K562 (cell line): ENCODE results near the gene LDB1. TPM values are rescaled to one million over a fixed set of nuclear protein-coding genes. Genes with fewer than 3 reads are reported as not detected.

ENCODE experiments used
- ATAC-seq: fragments of 200-7000 bp; cut with Tn5 transposase; 3 replicates; pipeline ENCODE4 v1.9.1; 2020; ENCODE audit warnings: moderate library complexity
- BruUV-seq: library from RNA; stranded (reverse); fragments of 400-500 nt; replicated peaks from 2 replicates; lab custom pipeline; 2021; lab: Mats Ljungman, UMichigan
- CTCF ChIA-PET: fragments of 300-600 bp; formaldehyde crosslinking; extraction: SDS; loops from one replicate; lab custom pipeline; 2021; ENCODE audit warnings: low intra/inter-chr PET ratio; lab: Yijun Ruan, JAX
- POLR2A ChIA-PET: fragments of 300-600, 350-650 bp; sonication (Branson Sonifier 250); formaldehyde crosslinking; extraction: SDS; loops from one replicate; lab custom pipeline; 2021; ENCODE audit warnings: antibody characterized with exemption, inconsistent platforms; lab: Yijun Ruan, JAX
- DNase-seq, 4 experiments: peaks; one replicate each; pipeline versions ENCODE4 v3.0.0 to v3.0.0-alpha.2; 2011 to 2018; ENCODE audit warnings: low spot score in 3 of 4, mixed read lengths in 3 of 4; ENCODE audit errors: extremely low read depth in 1 of 4
- FAIRE-seq: peaks from 2 replicates; lab custom pipeline; 2011; peaks lifted over from hg19 to GRCh38; lab: Jason Lieb, UNC
- H2AFZ ChIP-seq: 2 replicates; pipeline ENCODE4 v1.6.0; 2011; ENCODE audit warnings: low read depth, low read length, control low read depth, inconsistent platforms
- H3K27ac ChIP-seq: fragments of 200-600 bp; 3 replicates; pipeline ENCODE4 v1.8.0; 2011; ENCODE audit warnings: low read depth, mild to moderate bottlenecking, control low read depth, inconsistent platforms, low read length, moderate library complexity, mixed read lengths; ENCODE audit errors: extremely low read depth
- H3K27me3 ChIP-seq, 2 experiments: fragments of 300-600 bp in 1 of 2; 2 replicates in 1 of 2; 3 replicates in 1 of 2; pipeline versions ENCODE4 v1.6.0 to v1.8.0; 2011; ENCODE audit warnings: inconsistent platforms in 2 of 2, low read length in 2 of 2, mild to moderate bottlenecking in 1 of 2, mixed read lengths in 1 of 2, moderate library complexity in 1 of 2; ENCODE audit not compliant: control insufficient read depth in 2 of 2, insufficient read depth in 2 of 2
- H3K36me3 ChIP-seq: fragments of 300-600 bp; 3 replicates; pipeline ENCODE4 v1.8.0; 2011; ENCODE audit warnings: mild to moderate bottlenecking, low read length, inconsistent platforms; ENCODE audit not compliant: control insufficient read depth, insufficient read depth
- H3K4me1 ChIP-seq, 2 experiments: fragments of 200-600 bp in 1 of 2; replicated peaks in 1 of 2; 2 replicates in 1 of 2; 3 replicates in 1 of 2; pipeline versions ENCODE4 v1.5.1 to v1.8.0; 2011; ENCODE audit warnings: inconsistent platforms in 2 of 2, low read length in 2 of 2, mild to moderate bottlenecking in 1 of 2, mixed read lengths in 1 of 2, moderate library complexity in 1 of 2; ENCODE audit not compliant: control insufficient read depth in 2 of 2, insufficient read depth in 2 of 2
- H3K4me2 ChIP-seq: 2 replicates; pipeline ENCODE4 v1.6.1; 2011; ENCODE audit warnings: low read length, control low read depth, inconsistent platforms, mixed read lengths; ENCODE audit not compliant: insufficient read depth
- H3K4me3 ChIP-seq: fragments of 200-600 bp; sonication (generic), shearing (Covaris generic); 2 replicates; pipeline ENCODE4 v1.5.1; 2016; ENCODE audit warnings: control low read depth, inconsistent platforms
- H3K79me2 ChIP-seq: fragments of 200-600 bp; 3 replicates; pipeline ENCODE4 v1.8.0; 2011; ENCODE audit warnings: low read length, inconsistent platforms; ENCODE audit not compliant: control insufficient read depth, insufficient read depth
- H3K9ac ChIP-seq, 2 experiments: 2 replicates each; pipeline versions ENCODE4 v1.6.0 to v1.6.1; 2011; ENCODE audit warnings: low read depth in 2 of 2, low read length in 2 of 2, control low read depth in 1 of 2, inconsistent platforms in 1 of 2, mild to moderate bottlenecking in 1 of 2, mixed read lengths in 1 of 2; ENCODE audit not compliant: insufficient read depth in 1 of 2
- H3K9me1 ChIP-seq: one replicate; pipeline ENCODE4 v1.6.0; 2011; ENCODE audit warnings: inconsistent platforms, mild to moderate bottlenecking, low read length, moderate library complexity; ENCODE audit not compliant: control insufficient read depth, insufficient read depth
- H3K9me3 ChIP-seq: replicated peaks from 2 replicates; pipeline ENCODE4 v1.5.1; 2011; ENCODE audit warnings: low read depth, low read length, inconsistent platforms; ENCODE audit not compliant: control insufficient read depth, insufficient read depth
- H4K20me1 ChIP-seq: replicated peaks from 2 replicates; pipeline ENCODE4 v1.6.1; 2011; ENCODE audit warnings: low read length, inconsistent platforms, mixed read lengths; ENCODE audit not compliant: control insufficient read depth, insufficient read depth
- BCL6 ChIP-seq: fragments of 250-450 bp; sonication (Bioruptor Pico); IDR thresholded peaks from 2 replicates; pipeline ENCODE4 v1.4.0; 2020
- BMI1 ChIP-seq: fragments of 150-350 bp; IDR thresholded peaks from 2 replicates; pipeline ENCODE4 v1.6.1; 2014; ENCODE audit warnings: low read length
- C11orf30 ChIP-seq: fragments of 450-650 bp; IDR thresholded peaks from 2 replicates; pipeline ENCODE4 v1.6.1; 2016; ENCODE audit warnings: low read depth, mild to moderate bottlenecking
- FOXJ3 ChIP-seq: sonication (generic); formaldehyde crosslinking; IDR thresholded peaks from 2 replicates; pipeline ENCODE4 v1.4.0; 2020; ENCODE audit warnings: mild to moderate bottlenecking, missing genetic modification reagents
- FOXK1 ChIP-seq: sonication (generic); formaldehyde crosslinking; IDR thresholded peaks from 2 replicates; pipeline ENCODE4 v1.8.0; 2022; ENCODE audit warnings: missing genetic modification reagents, mild to moderate bottlenecking, borderline replicate concordance
- FOXK2 ChIP-seq, 2 experiments: fragments of 450-650 bp; IDR thresholded peaks in 1 of 2; conservative IDR thresholded peaks in 1 of 2; 2 replicates each; pipeline ENCODE4 v1.6.1; 2016; ENCODE audit warnings: low read depth in 2 of 2, mild to moderate bottlenecking in 1 of 2
- KLF13 ChIP-seq: fragments of 450-650 bp; IDR thresholded peaks from 2 replicates; pipeline ENCODE4 v1.6.1; 2016; ENCODE audit warnings: missing genetic modification characterization, low read depth, mild to moderate bottlenecking, missing compliant biosample characterization, moderate library complexity, borderline replicate concordance
- MAFF ChIP-seq: IDR thresholded peaks from 2 replicates; pipeline ENCODE4 v1.6.1; 2012; ENCODE audit warnings: low read length, improper control_type of control experiment
- MIER1 ChIP-seq: fragments of 450-650 bp; IDR thresholded peaks from 2 replicates; pipeline ENCODE4 v1.6.1; 2016; ENCODE audit warnings: antibody characterized with exemption, mild to moderate bottlenecking, low read depth
- MTA1 ChIP-seq: fragments of 450-650 bp; IDR thresholded peaks from 2 replicates; pipeline ENCODE4 v1.6.1; 2017; ENCODE audit warnings: borderline replicate concordance
- POLR2B ChIP-seq: fragments of 450-650 bp; IDR thresholded peaks from 2 replicates; pipeline ENCODE4 v1.6.1; 2018; ENCODE audit warnings: low read depth; ENCODE audit not compliant: partially characterized antibody
- ZNF232 ChIP-seq: sonication (generic); formaldehyde crosslinking; IDR thresholded peaks from 2 replicates; pipeline ENCODE4 v1.8.0; 2022; ENCODE audit warnings: mild to moderate bottlenecking, missing genetic modification reagents
- ZNF24 ChIP-seq: fragments of 450-650 bp; IDR thresholded peaks from 2 replicates; pipeline ENCODE4 v1.6.1; 2016
- ZNF41 ChIP-seq: fragments of 250-450 bp; sonication (Bioruptor Pico); conservative IDR thresholded peaks from 2 replicates; pipeline ENCODE4 v1.4.0; 2020; ENCODE audit warnings: mild to moderate bottlenecking
- WGBS: fragments of 100-300 bp; shearing (Covaris generic); methylation state at CpG from one replicate; pipeline ENCODE4 v1.1.6; 2016; ENCODE audit warnings: low coverage, mixed read lengths; ENCODE audit not compliant: insufficient coverage; ENCODE audit errors: missing lambda C conversion rate; 5-methylcytosine and 5-hydroxymethylcytosine counted together
- in situ Hi-C: fragments of 300-500 bp; cut with MboI; formaldehyde crosslinking; loops from 4 replicates; pipeline ENCODE4 v1.15.0; 2018; ENCODE audit warnings: inconsistent platforms, mixed read lengths
- intact Hi-C: fragments of 100-400 bp; cut with micrococcal nuclease; formaldehyde crosslinking; loops from 2 replicates; pipeline ENCODE4 v1.14.2; 2022
- polyA plus RNA-seq, 8 experiments: library from polyadenylated mRNA; depleted of rRNA in 4 of 8; stranded (reverse) in 5 of 8; unstranded in 3 of 8; fragments of >200 nt; fragmentation: Nextera tagmentation in 2 of 8; fragmentation: Illumina TruSeq in 1 of 8; extraction: Ambion mirVana in 2 of 8; extraction: Trizol in 1 of 8; gene quantifications; 2 replicates each; pipeline versions ENCODE4 v1.2.1 to v1.2.3, GENCODE V29; 2011 to 2014; ENCODE audit warnings: inconsistent platforms in 1 of 8, missing spikeins in 1 of 8
- total RNA-seq, 7 experiments: library from RNA; depleted of rRNA in 6 of 7; stranded (reverse); fragments of >200 nt in 6 of 7; fragmentation: Illumina TruSeq in 2 of 7; extraction: Trizol in 2 of 7; gene quantifications; 2 replicates each; pipeline versions ENCODE4 v1.2.1 to v1.2.3, GENCODE V29; 2011 to 2021; ENCODE audit warnings: low replicate concordance in 1 of 7
- TF ChIP-seq, protein P1 (sequence below): sonication (generic); formaldehyde crosslinking; IDR thresholded peaks from 2 replicates; pipeline ENCODE4 v1.8.0; 2022; ENCODE audit warnings: missing genetic modification reagents, mild to moderate bottlenecking, moderate library complexity, borderline replicate concordance
- TF ChIP-seq, protein P2 (sequence below), 2 experiments: IDR thresholded peaks in 1 of 2; conservative IDR thresholded peaks in 1 of 2; 2 replicates each; pipeline ENCODE4 v1.6.1; 2016; ENCODE audit warnings: low read depth in 2 of 2, mild to moderate bottlenecking in 1 of 2, missing compliant biosample characterization in 1 of 2, missing genetic modification characterization in 1 of 2, moderate library complexity in 1 of 2

Gene LDB1
- total and polyA plus RNA-seq, 9 of the 15 experiments (the other 6 are each of a cell fraction or from before 2014, with no cell fraction given): 1.9 to 137 (median 105) TPM

DNA sequence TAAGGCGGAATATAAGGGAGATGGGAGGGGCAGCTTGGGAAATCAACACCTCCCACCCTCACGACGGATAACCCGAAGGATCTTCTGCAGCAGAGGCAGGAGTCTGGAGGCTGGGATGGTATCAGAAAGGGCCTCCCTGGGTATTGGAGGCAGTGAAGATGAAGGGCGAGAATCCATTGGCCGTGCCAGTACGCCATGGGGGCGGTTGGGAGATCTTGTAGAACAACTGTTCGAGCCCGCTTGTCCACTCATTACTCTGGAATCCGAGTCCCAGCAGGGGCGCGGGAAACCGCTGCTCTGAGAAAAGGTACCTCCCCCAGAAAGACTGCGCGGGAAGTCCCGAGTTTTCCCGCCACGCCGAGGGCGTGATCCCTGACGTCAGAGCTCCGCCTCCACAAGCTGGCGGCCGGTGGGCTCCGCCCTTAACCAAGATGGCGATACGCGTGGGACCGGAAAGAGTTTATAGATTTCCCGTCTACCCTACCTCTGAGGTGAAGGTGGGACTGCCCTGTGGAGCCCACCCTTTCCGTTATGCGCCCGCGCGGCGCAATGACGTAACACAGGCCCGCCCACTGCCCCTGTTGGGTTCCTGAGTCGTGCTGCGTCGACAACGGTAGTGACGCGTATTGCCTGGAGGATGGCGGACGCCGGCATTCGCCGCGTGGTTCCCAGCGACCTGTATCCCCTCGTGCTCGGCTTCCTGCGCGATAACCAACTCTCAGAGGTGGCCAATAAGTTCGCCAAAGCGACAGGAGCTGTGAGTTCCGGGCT lies 31.8 kb upstream of the LDB1 start, which contains the start of gene NOLC1:
NOLC1 (plus strand) TSS at position 616 of the 771 bp plus-strand sequence; CDS start at position 638, 22 bp downstream.
- Histone ChIP-seq H3K9me1 (no peaks in the 10 kb centered on the region), H3K9me3 (no peaks in the 10 kb centered on the region), H3K4me2 (peak within 1 kb of the TSS; percentile 97), H3K27ac (peak within 1 kb of the TSS; percentile 97), H3K27me3 (no peaks in the 10 kb centered on the region), H2AFZ (peak within 1 kb of the TSS; percentile 59), H4K20me1 (peaks cover 4% of the 10 kb centered on the region), H3K4me1 (peaks cover 10 to 21% of the 10 kb centered on the region in 2 experiments; a peak in 4 of 5 replicates), H3K4me3 (peak within 1 kb of the TSS; percentile 97), H3K36me3 (peaks cover 78% of the 10 kb centered on the region), H3K9ac (peak within 1 kb of the TSS; percentile 98 to 100), H3K79me2 (peaks cover 49% of the 10 kb centered on the region)
- intact Hi-C loops (loop anchor here (1.0 kb wide), 1 partner anchor 20 kb away; no protein-coding TSS in a partner anchor), in situ Hi-C loops (no loop called here)
- WGBS: 2% methylated on average over 45 of the region's 59 CpGs
- FAIRE-seq (peak; percentile 98), DNase-seq (peak; percentile 84 to 98 (median 90)), ATAC-seq (peak; percentile 97)
- no TSS peak for BruUV-seq
- CTCF ChIA-PET: no interaction called here
- POLR2A ChIA-PET: interaction anchor here (0.6 to 9.9 kb wide), 9 partner anchors 8 to 427 kb away, joined by 3 to 92 read pairs (median 4); partner anchors contain the start of gene PPRC1
- TF ChIP-seq MTA1 (peak; percentile 99), BCL6 (CRISPR knock-in tag) (no peak), FOXJ3 (CRISPR knock-in tag) (no peak), FOXK1 (CRISPR knock-in tag) (peak; percentile 62; the same call in 1 of the 2 replicates), KLF13 (tag) (peak; percentile 56; the same call in 1 of the 2 replicates), MAFF (no peak), MIER1 (no peak), POLR2B (peak; percentile 76), FOXK2 (conservative IDR thresholded peaks at IDR 0.05 in 1 of 2, IDR thresholded peaks at IDR 0.05 in 1 of 2; ENCODE audit: low read depth in 2 of 2) (peak; percentile 92), C11orf30 (peak; percentile 92), ZNF24 (peak; percentile 90), ZNF232 (CRISPR knock-in tag) (0 out of 2 replicates have a peak, but pooled peaks have one; percentile 24), BMI1 (no peak), ZNF41 (CRISPR knock-in tag) (no peak)
- TF ChIP-seq, protein P1, sequence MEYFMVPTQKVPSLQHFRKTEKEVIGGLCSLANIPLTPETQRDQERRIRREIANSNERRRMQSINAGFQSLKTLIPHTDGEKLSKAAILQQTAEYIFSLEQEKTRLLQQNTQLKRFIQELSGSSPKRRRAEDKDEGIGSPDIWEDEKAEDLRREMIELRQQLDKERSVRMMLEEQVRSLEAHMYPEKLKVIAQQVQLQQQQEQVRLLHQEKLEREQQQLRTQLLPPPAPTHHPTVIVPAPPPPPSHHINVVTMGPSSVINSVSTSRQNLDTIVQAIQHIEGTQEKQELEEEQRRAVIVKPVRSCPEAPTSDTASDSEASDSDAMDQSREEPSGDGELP (CRISPR knock-in tag): peak; percentile 96
- TF ChIP-seq, protein P2, sequence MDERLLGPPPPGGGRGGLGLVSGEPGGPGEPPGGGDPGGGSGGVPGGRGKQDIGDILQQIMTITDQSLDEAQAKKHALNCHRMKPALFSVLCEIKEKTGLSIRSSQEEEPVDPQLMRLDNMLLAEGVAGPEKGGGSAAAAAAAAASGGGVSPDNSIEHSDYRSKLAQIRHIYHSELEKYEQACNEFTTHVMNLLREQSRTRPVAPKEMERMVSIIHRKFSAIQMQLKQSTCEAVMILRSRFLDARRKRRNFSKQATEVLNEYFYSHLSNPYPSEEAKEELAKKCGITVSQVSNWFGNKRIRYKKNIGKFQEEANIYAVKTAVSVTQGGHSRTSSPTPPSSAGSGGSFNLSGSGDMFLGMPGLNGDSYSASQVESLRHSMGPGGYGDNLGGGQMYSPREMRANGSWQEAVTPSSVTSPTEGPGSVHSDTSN (CRISPR knock-in tag; IDR thresholded peaks at IDR 0.05; ENCODE audit: low read depth): no peak
- TF ChIP-seq, protein P2 (tag; conservative IDR thresholded peaks at IDR 0.05; ENCODE audit: low read depth): no peak
